Fibroblast of the conjunctiva (primary cell): Measurements from ENCODE around the gene C6orf136.

Source experiments
- DNase-seq: peaks from one replicate; pipeline ENCODE4 v3.0.0-alpha.2; 2010; ENCODE audit warnings: low read depth

Gene C6orf136

GRCh38 chr6:30686908-30687658 is 40.1 kb downstream of the C6orf136 start:
- peak; percentile 98 for DNase-seq

- DNase-seq: no peak
Measured at GRCh38 chr6:30687659-30688431, 40.9 kb downstream of the C6orf136 start.

GRCh38 chr6:30688569-30688968 is 41.6 kb downstream of the C6orf136 start:
- DNase-seq: no peak

- DNase-seq: no peak
Measured at GRCh38 chr6:30689022-30689865, 42.3 kb downstream of the C6orf136 start.

- no peak for DNase-seq
Measured at GRCh38 chr6:30689985-30690384, 43.1 kb downstream of the C6orf136 start.

- DNase-seq: peak; percentile 61
Measured at GRCh38 chr6:30690403-30691207, 43.7 kb downstream of the C6orf136 start, which contains the start of gene NRM. TSS of gene NRM (minus strand) at chr6:30690984. CDS start at chr6:30690974, 10 bp downstream.

GRCh38 chr6:30691208-30691847 is 44.4 kb downstream of the C6orf136 start:
- no peak for DNase-seq

GRCh38 chr6:30696432-30696831 is 49.5 kb downstream of the C6orf136 start:
- DNase-seq: no peak

- no peak for DNase-seq
Measured at GRCh38 chr6:30700340-30700739, 53.4 kb downstream of the C6orf136 start.
